ENCODE results near the gene NT5DC1. TPM values are rescaled to one million over a fixed set of nuclear protein-coding genes. Genes with fewer than 3 reads are reported as not detected.

Gene NT5DC1
- total and polyA plus RNA-seq, 12 donors = 13.7 to 90.9 (median 36.3) TPM

- Histone ChIP-seq H3K36me3 (replicated peaks in 1 of 2) (no peaks in the 10 kb centered on the region), H3K4me3 (no peak overlapping the region), H3K4me1 (replicated peaks in 1 of 2) (peaks cover 4 to 5% of the 10 kb centered on the region in 2 donors), H3K27me3 (no peaks in the 10 kb centered on the region), H3K27ac (no peak overlapping the region), H3K9me3 (replicated peaks in 1 of 3) (no peaks in the 10 kb centered on the region)
- intact Hi-C loops (cut with DNase I) = no loop called here
- TF ChIP-seq CTCF (IDR thresholded peaks at IDR 0.05) (no peak), POLR2A (IDR thresholded peaks at IDR 0.05) (no peak)
- no peak for DNase-seq
Observed at GRCh38 chr6:116064666-116065065, 36.0 kb upstream of the NT5DC1 start.

GRCh38 chr6:116066789-116067188 lies 33.9 kb upstream of the NT5DC1 start:
- DNase-seq = no peak
- intact Hi-C loops (cut with DNase I) = no loop called here
- Histone ChIP-seq H3K4me1 (replicated peaks in 1 of 2) (no peaks in the 10 kb centered on the region), H3K36me3 (replicated peaks in 1 of 2) (no peaks in the 10 kb centered on the region), H3K27me3 (no peaks in the 10 kb centered on the region), H3K9me3 (replicated peaks in 1 of 3) (no peaks in the 10 kb centered on the region), H3K27ac (no peak overlapping the region), H3K4me3 (no peak overlapping the region)
- no peak for TF ChIP-seq POLR2A (IDR thresholded peaks at IDR 0.05)
- no peak for TF ChIP-seq CTCF (IDR thresholded peaks at IDR 0.05)
- WGBS, 4 donors = 71 to 89% (median 76%) methylated on average over 2 of the region's 2 CpGs

- Histone ChIP-seq H3K27me3 (no peaks in the 10 kb centered on the region), H3K27ac (no peak overlapping the region), H3K36me3 (replicated peaks in 1 of 2) (no peaks in the 10 kb centered on the region), H3K4me3 (no peak overlapping the region), H3K4me1 (replicated peaks in 1 of 2) (no peaks in the 10 kb centered on the region), H3K9me3 (replicated peaks in 1 of 3) (no peaks in the 10 kb centered on the region)
- no peak for DNase-seq
- 90 to 93% (median 91%) methylated on average over 1 of the region's 1 CpG for WGBS, 4 donors
- no peak for TF ChIP-seq POLR2A (IDR thresholded peaks at IDR 0.05)
- TF ChIP-seq CTCF (IDR thresholded peaks at IDR 0.05) = no peak
- intact Hi-C loops (cut with DNase I) = no loop called here
Observed at GRCh38 chr6:116070101-116070500, 30.6 kb upstream of the NT5DC1 start.

GRCh38 chr6:116070616-116071389 lies 29.9 kb upstream of the NT5DC1 start:
- 78 to 85% (median 84%) methylated on average over 2 of the region's 2 CpGs for WGBS, 4 donors
- intact Hi-C loops (cut with DNase I) = no loop called here
- Histone ChIP-seq H3K4me1 (replicated peaks in 1 of 2) (no peaks in the 10 kb centered on the region), H3K27ac (no peak overlapping the region), H3K27me3 (no peaks in the 10 kb centered on the region), H3K9me3 (replicated peaks in 1 of 3) (no peaks in the 10 kb centered on the region), H3K36me3 (replicated peaks in 1 of 2) (no peaks in the 10 kb centered on the region), H3K4me3 (no peak overlapping the region)
- TF ChIP-seq POLR2A (IDR thresholded peaks at IDR 0.05) = no peak
- DNase-seq = no peak

GRCh38 chr6:116072368-116072767 lies 28.3 kb upstream of the NT5DC1 start:
- WGBS, 4 donors = 43 to 71% (median 60%) methylated on average over 1 of the region's 1 CpG
- Histone ChIP-seq H3K4me1 (replicated peaks in 1 of 2) (no peaks in the 10 kb centered on the region), H3K27me3 (no peaks in the 10 kb centered on the region), H3K4me3 (no peak overlapping the region), H3K27ac (no peak overlapping the region), H3K36me3 (replicated peaks in 1 of 2) (no peaks in the 10 kb centered on the region), H3K9me3 (replicated peaks in 1 of 3) (no peaks in the 10 kb centered on the region)
- no peak for TF ChIP-seq CTCF (IDR thresholded peaks at IDR 0.05)
- no peak for TF ChIP-seq POLR2A (IDR thresholded peaks at IDR 0.05)
- intact Hi-C loops (cut with DNase I) = no loop called here
- no peak for DNase-seq

Data from adrenal gland (tissue), 12 donors.